HL-60 (cell line): ENCODE data around the gene FAM240B.

Experiments used
- DNase-seq, 2 experiments: peaks; one replicate each; pipeline ENCODE4 v3.0.0-alpha.2; 2010 to 2020; ENCODE audit warnings: low read depth in 1 of 2, low spot score in 1 of 2
- H3K27ac ChIP-seq: fragments of 250-450 bp; sonication (Bioruptor Pico); replicated peaks from 2 replicates; pipeline ENCODE4 v1.5.1; 2020; ENCODE audit warnings: mild to moderate bottlenecking, moderate library complexity
- H3K27me3 ChIP-seq: fragments of 250-450 bp; sonication (Bioruptor Pico); 2 replicates; pipeline ENCODE4 v1.5.1; 2021; ENCODE audit warnings: mild to moderate bottlenecking, moderate library complexity; ENCODE audit not compliant: insufficient read depth, poor library complexity, severe bottlenecking
- H3K4me3 ChIP-seq: replicated peaks from 2 replicates; pipeline ENCODE4 v1.5.1; 2011; ENCODE audit warnings: mild to moderate bottlenecking, control low read depth, low read length; ENCODE audit not compliant: insufficient read depth
- CTCF ChIP-seq: IDR thresholded peaks from one replicate; pipeline ENCODE4 v1.5.1; 2011; ENCODE audit warnings: low read length, control low read depth, inconsistent platforms; ENCODE audit not compliant: insufficient read depth
- GABPA ChIP-seq: IDR thresholded peaks from 2 replicates; pipeline ENCODE4 v1.6.1; 2012; ENCODE audit warnings: low read depth
- POLR2AphosphoS5 ChIP-seq: IDR thresholded peaks from 2 replicates; pipeline ENCODE4 v1.6.1; 2012; ENCODE audit warnings: low read depth
- REST ChIP-seq: IDR thresholded peaks from 2 replicates; pipeline ENCODE4 v1.6.1; 2012; ENCODE audit warnings: low read depth; ENCODE audit not compliant: insufficient replicate concordance
- SPI1 ChIP-seq: IDR thresholded peaks from 2 replicates; pipeline ENCODE4 v1.6.1; 2012; ENCODE audit warnings: low read depth, mild to moderate bottlenecking, borderline replicate concordance

FAM240B gene

GRCh38 chr9:38761999-38762398 is 42.1 kb upstream of the FAM240B start:
- no peak for DNase-seq
- H3K27me3 ChIP-seq = no peaks in the 10 kb centered on the region
- H3K27ac ChIP-seq = no peak overlapping the region
- no peak overlapping the region for H3K4me3 ChIP-seq
- TF ChIP-seq SPI1 (no peak), REST (no peak), CTCF (no peak)

GRCh38 chr9:38761339-38761738 is 41.4 kb upstream of the FAM240B start:
- DNase-seq = no peak
- H3K27ac ChIP-seq = no peak overlapping the region
- no peak overlapping the region for H3K4me3 ChIP-seq
- TF ChIP-seq POLR2AphosphoS5 = no peak
- H3K27me3 ChIP-seq = no peaks in the 10 kb centered on the region

- H3K27me3 ChIP-seq = no peaks in the 10 kb centered on the region
- no peak overlapping the region for H3K27ac ChIP-seq
- TF ChIP-seq REST = no peak
- TF ChIP-seq CTCF = no peak
- no peak for TF ChIP-seq SPI1
- TF ChIP-seq GABPA = no peak
- no peak for TF ChIP-seq POLR2AphosphoS5
- no peak overlapping the region for H3K4me3 ChIP-seq
- DNase-seq = no peak
Measured at GRCh38 chr9:38756702-38757101, 36.8 kb upstream of the FAM240B start.

DNA sequence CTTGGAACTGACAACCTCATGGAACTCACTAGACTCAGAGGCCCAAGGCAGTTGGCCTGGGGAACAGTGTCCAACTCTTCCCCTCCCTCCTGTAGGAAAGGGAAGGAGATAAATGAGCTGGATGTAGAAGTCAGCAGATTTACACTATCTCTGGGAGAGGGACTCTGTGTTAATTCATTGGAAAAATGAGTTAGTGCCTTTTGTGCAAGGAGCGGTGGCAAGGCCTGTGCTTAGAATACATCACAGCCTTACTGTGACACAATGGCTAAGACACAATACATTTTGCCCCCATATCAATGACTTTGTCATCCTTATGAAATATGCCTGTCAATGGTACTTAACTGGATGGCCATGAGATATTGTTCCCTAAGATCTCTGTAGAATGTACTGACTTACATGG is 28.0 kb upstream of the FAM240B start:
- no peak for DNase-seq
- H3K27ac ChIP-seq = no peak overlapping the region
- H3K4me3 ChIP-seq = no peak overlapping the region
- H3K27me3 ChIP-seq = no peaks in the 10 kb centered on the region
- TF ChIP-seq GABPA (no peak), SPI1 (no peak), REST (no peak), CTCF (no peak), POLR2AphosphoS5 (no peak)
